ENCODE results near the gene MEF2B.

MEF2B gene

DNA sequence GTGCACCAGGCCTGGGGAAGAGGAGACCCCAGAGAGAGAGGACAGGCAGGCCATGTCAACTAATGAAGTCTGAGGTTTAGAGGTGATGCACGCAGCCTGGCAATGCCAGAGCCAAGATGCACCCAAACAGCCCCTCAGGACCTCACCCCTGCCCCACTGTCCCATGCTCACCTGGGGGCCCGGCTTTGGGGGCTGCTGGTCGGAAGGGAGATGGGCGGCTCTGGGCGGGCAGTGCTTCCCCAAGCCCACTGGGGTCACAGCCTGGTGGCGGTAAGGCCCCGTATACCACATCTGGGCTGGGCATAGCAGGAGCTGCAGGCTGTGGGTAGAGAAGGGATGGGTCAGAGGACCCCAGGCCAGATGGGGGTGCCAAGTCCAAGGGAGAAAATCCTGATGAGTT, 23.2 kb downstream of the MEF2B start:
- TF ChIP-seq, protein P1, sequence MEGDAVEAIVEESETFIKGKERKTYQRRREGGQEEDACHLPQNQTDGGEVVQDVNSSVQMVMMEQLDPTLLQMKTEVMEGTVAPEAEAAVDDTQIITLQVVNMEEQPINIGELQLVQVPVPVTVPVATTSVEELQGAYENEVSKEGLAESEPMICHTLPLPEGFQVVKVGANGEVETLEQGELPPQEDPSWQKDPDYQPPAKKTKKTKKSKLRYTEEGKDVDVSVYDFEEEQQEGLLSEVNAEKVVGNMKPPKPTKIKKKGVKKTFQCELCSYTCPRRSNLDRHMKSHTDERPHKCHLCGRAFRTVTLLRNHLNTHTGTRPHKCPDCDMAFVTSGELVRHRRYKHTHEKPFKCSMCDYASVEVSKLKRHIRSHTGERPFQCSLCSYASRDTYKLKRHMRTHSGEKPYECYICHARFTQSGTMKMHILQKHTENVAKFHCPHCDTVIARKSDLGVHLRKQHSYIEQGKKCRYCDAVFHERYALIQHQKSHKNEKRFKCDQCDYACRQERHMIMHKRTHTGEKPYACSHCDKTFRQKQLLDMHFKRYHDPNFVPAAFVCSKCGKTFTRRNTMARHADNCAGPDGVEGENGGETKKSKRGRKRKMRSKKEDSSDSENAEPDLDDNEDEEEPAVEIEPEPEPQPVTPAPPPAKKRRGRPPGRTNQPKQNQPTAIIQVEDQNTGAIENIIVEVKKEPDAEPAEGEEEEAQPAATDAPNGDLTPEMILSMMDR (IDR thresholded peaks at IDR 0.05; ENCODE audit: low read depth, low read length), result no peak
- H3K4me3 ChIP-seq (ENCODE audit: low read depth, low read length), result no peak overlapping the region
- H3K36me3 ChIP-seq, result no peaks in the 10 kb centered on the region
- H3K27me3 ChIP-seq (ENCODE audit: insufficient read depth, low read depth, severe bottlenecking), result no peaks in the 10 kb centered on the region
- H3K27ac ChIP-seq, result no peak overlapping the region
- no peak for DNase-seq
- no peaks in the 10 kb centered on the region for H3K9me3 ChIP-seq (ENCODE audit: severe bottlenecking)

DNA sequence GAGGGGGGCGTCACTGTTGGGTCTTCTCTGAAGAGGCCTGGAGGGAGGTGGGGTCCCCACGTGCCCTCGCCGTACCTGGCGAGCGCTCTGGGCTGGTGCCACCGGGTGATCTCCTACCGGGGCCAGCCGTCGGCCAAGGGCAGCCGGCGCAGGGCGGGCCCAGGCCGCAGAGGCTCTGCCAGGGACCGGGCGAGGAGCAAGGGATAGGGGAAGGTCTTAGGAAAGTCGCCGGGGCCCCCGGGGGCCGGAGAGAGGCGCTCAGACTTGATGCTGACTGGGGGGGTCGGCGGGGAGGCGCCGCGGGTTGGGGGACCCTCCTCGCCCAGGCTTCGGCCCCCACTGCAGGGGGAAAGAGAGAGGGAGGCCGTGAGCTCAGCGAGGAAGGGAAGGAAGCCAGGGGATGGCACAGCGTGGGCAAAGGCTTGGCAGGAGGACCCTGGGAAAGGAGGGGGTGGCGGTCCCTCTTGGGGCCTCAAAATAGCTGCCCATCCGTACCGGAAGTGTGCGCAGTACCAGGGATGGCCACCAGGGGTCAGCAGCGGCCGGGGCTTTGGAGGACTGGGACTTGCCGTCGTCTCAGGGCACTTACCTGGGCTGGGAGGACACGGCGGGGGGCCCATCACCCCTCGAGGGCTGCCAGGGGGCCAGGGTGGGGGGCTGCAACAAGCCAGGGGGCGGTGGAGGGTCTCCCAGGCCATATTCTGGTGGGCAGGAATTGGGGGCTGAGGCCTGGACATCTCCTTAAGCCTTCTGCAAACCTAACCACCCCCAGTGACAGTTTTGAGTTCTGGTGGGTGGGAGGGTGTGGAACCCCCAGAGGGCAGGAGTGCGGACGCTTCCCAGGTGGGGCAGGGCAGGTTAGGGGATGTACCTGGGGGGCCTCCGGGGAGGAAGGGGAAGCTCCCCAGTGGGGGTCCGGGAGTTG, 24.1 kb downstream of the MEF2B start:
- no peak overlapping the region for H3K27ac ChIP-seq
- H3K27me3 ChIP-seq (ENCODE audit: insufficient read depth, low read depth, severe bottlenecking), result no peaks in the 10 kb centered on the region
- no peaks in the 10 kb centered on the region for H3K36me3 ChIP-seq
- no peak overlapping the region for H3K4me3 ChIP-seq (ENCODE audit: low read depth, low read length)
- no peaks in the 10 kb centered on the region for H3K9me3 ChIP-seq (ENCODE audit: severe bottlenecking)
- TF ChIP-seq, protein P1 (IDR thresholded peaks at IDR 0.05; ENCODE audit: low read depth, low read length), result peak; percentile 94
- DNase-seq, result peak; percentile 81

DNA sequence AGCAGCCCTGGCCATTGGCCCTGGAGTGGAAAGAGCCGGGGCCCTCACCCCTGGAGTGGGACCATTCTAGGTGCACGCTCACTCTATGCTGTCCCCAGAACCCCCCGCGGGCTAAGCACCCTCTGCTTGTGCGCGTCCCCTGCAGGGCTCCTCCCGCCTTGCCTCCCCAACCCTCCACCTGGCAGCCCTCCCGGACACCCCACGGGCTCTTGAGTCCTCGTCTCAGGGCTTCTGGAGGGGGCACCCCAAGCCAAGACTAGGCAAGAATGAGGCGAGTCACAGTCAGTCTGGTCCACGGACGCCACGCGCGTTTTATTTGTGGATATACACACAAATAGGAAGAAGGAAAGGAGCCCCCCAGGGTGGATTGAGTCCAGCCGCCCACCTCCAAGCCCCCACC, 24.8 kb downstream of the MEF2B start:
- Histone ChIP-seq H3K27ac (no peak overlapping the region), H3K27me3 (ENCODE audit: insufficient read depth, low read depth, severe bottlenecking) (no peaks in the 10 kb centered on the region), H3K9me3 (ENCODE audit: severe bottlenecking) (no peaks in the 10 kb centered on the region), H3K4me3 (ENCODE audit: low read depth, low read length) (no peak overlapping the region), H3K36me3 (no peaks in the 10 kb centered on the region)
- TF ChIP-seq, protein P1 (IDR thresholded peaks at IDR 0.05; ENCODE audit: low read depth, low read length), result no peak
- no peak for DNase-seq

DNA sequence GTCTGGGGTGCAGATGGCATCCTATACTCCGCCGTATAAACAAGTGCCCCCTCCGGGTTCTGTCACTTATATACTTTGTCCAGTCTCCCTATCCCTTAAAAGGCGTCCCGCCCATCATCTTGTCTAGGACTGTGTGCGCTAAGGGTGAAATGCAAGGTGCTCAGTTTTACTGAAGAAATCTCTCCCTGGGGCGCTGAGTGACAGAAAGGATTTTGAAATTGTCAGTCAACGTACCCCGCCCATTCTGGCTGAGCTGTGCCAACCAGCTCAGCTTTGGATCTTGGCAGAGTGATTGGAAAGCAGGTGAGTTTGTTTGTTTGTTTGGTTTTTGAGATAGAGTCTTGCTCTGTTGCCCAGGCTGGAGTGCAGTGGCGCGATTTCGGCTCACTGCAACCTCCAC, 27.7 kb downstream of the MEF2B start:
- H3K36me3 ChIP-seq, result no peaks in the 10 kb centered on the region
- H3K4me3 ChIP-seq (ENCODE audit: low read depth, low read length), result no peak overlapping the region
- TF ChIP-seq, protein P1 (IDR thresholded peaks at IDR 0.05; ENCODE audit: low read depth, low read length), result no peak
- no peaks in the 10 kb centered on the region for H3K9me3 ChIP-seq (ENCODE audit: severe bottlenecking)
- H3K27ac ChIP-seq, result no peak overlapping the region
- no peak for DNase-seq
- no peaks in the 10 kb centered on the region for H3K27me3 ChIP-seq (ENCODE audit: insufficient read depth, low read depth, severe bottlenecking)

DNA sequence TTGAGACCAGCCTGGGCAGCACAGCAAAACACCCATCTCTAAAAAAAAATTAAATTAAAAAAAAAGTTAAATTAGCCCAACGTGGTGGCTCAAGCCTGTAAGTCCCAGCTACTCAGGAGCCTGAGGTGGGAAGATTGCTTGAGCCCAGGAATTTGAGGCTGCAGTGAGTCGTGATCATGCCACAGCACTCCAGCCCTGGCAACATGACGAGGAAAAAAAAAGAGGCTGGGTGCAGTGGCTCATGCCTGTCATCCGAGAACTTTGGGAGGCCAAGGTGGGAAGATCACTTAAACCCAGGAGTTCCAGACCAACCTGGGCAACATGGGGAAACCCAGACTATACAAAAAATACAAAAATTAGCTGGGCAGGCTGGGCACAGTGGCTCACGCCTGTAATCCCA, 29.6 kb downstream of the MEF2B start:
- Histone ChIP-seq H3K27ac (no peak overlapping the region), H3K9me3 (ENCODE audit: severe bottlenecking) (no peaks in the 10 kb centered on the region), H3K27me3 (ENCODE audit: insufficient read depth, low read depth, severe bottlenecking) (no peaks in the 10 kb centered on the region), H3K4me3 (ENCODE audit: low read depth, low read length) (no peak overlapping the region), H3K36me3 (no peaks in the 10 kb centered on the region)
- TF ChIP-seq, protein P1 (IDR thresholded peaks at IDR 0.05; ENCODE audit: low read depth, low read length), result no peak
- no peak for DNase-seq

DNA sequence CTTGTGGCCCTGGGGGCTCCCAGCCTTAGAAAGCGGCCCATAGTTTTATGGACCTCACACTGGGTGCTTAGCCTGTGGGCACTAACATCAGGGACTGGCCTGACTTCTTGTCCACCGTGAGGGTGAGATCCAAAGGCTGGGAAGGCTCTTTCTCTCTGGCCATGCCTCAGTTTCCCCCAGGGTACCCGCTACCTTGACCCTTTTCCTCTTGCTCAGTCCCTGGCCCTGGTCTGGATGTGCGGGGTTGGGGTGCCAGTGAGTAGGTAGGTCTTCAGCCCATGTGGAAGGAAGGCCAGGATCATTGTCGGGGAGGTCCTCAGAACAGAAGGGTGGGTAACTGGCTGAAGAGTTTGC, 30.2 kb downstream of the MEF2B start:
- Histone ChIP-seq H3K27me3 (ENCODE audit: insufficient read depth, low read depth, severe bottlenecking) (no peaks in the 10 kb centered on the region), H3K36me3 (no peaks in the 10 kb centered on the region), H3K27ac (no peak overlapping the region), H3K9me3 (ENCODE audit: severe bottlenecking) (no peaks in the 10 kb centered on the region), H3K4me3 (ENCODE audit: low read depth, low read length) (no peak overlapping the region)
- TF ChIP-seq, protein P1 (IDR thresholded peaks at IDR 0.05; ENCODE audit: low read depth, low read length), result no peak
- DNase-seq, result no peak

Measured in WERI-Rb-1 (cell line).